GM12878 (cell line): ENCODE data around the gene ATP2A3.

Source experiments
- ATF2 ChIP-seq: IDR thresholded peaks from 2 replicates; pipeline ENCODE4 v1.6.1; 2012; ENCODE audit warnings: low read length, inconsistent platforms
- POLR2A ChIP-seq: IDR thresholded peaks from 2 replicates; pipeline ENCODE4 v1.6.1; 2011; ENCODE audit warnings: low read depth, mild to moderate bottlenecking, low read length
- USF2 ChIP-seq: IDR thresholded peaks from 2 replicates; pipeline ENCODE4 v1.6.1; 2011; ENCODE audit warnings: low read depth, low read length, improper control_type of control experiment, borderline replicate concordance
- TF ChIP-seq, protein P1 (sequence below), 3 experiments: IDR thresholded peaks in 2 of 3; conservative IDR thresholded peaks in 1 of 3; 2 replicates each; pipeline ENCODE4 v1.5.1; 2011; ENCODE audit warnings: low read depth in 3 of 3, low read length in 3 of 3, mild to moderate bottlenecking in 3 of 3, control low read depth in 2 of 3, moderate library complexity in 2 of 3, inconsistent platforms in 1 of 3, mixed read lengths in 1 of 3; ENCODE audit not compliant: control insufficient read depth in 2 of 3, insufficient read depth in 1 of 3; ENCODE audit errors: extremely low read depth in 1 of 3

DNA sequence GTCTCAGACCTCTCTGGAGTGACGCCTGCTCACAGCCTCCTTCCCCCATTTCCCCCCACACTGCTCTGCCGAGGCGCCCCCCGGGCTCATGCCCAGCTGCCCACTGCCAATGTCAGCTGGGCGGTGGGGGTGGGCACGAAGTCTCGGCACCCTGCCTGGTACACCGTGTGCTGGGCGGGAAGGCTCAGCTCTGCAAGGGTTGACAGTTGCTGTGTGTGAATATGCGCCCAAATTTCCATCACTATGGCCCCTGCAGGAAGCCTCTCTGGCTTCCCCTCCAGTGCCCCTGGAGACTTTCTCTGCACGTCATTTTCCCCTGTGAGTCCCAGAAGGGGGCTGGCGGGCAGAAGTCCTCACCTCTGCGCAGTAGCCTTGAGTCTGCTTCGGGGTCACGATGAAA, 59.7 kb downstream of the ATP2A3 start:
- TF ChIP-seq, protein P1, sequence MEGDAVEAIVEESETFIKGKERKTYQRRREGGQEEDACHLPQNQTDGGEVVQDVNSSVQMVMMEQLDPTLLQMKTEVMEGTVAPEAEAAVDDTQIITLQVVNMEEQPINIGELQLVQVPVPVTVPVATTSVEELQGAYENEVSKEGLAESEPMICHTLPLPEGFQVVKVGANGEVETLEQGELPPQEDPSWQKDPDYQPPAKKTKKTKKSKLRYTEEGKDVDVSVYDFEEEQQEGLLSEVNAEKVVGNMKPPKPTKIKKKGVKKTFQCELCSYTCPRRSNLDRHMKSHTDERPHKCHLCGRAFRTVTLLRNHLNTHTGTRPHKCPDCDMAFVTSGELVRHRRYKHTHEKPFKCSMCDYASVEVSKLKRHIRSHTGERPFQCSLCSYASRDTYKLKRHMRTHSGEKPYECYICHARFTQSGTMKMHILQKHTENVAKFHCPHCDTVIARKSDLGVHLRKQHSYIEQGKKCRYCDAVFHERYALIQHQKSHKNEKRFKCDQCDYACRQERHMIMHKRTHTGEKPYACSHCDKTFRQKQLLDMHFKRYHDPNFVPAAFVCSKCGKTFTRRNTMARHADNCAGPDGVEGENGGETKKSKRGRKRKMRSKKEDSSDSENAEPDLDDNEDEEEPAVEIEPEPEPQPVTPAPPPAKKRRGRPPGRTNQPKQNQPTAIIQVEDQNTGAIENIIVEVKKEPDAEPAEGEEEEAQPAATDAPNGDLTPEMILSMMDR (IDR thresholded peaks at IDR 0.05 in 2 of 3, conservative IDR thresholded peaks at IDR 0.05 in 1 of 3; ENCODE audit: control insufficient read depth in 2 of 3, extremely low read depth in 1 of 3, insufficient read depth in 1 of 3, low read depth in 3 of 3, low read length in 3 of 3), result no peak
- TF ChIP-seq POLR2A (no peak), USF2 (no peak), ATF2 (no peak)
